OCI-LY7 (cell line): Measurements from ENCODE around the gene CYP4A11. TPM values are rescaled to one million over a fixed set of nuclear protein-coding genes. Genes with fewer than 3 reads are reported as not detected.
"Not testable (repeated sequence)": the region's sequence is repeated elsewhere in the genome, so short reads cannot be mapped to it uniquely, and the experiment has no call there.

Experiments
- BruUV-seq: library from RNA; stranded (reverse); fragments of 400-500 nt; replicated peaks from 2 replicates; lab custom pipeline; 2021; lab: Mats Ljungman, UMichigan
- CTCF ChIA-PET: fragments of 300-600 bp; sonication (Branson Sonifier 250); formaldehyde crosslinking; loops from one replicate; lab custom pipeline; 2022; ENCODE audit warnings: antibody characterized with exemption; ENCODE audit not compliant: unreplicated experiment; lab: Charles Lee
- POLR2A ChIA-PET: fragments of 300-600 bp; sonication (Branson Sonifier 250); formaldehyde crosslinking; loops from one replicate; lab custom pipeline; 2022; ENCODE audit warnings: antibody characterized with exemption; lab: Charles Lee
- DNase-seq: peaks from one replicate; pipeline ENCODE4 v3.0.0-alpha.2; 2015; ENCODE audit warnings: low spot score
- H2AFZ ChIP-seq: fragments of 200-600 bp; sonication (generic), shearing (Covaris generic); 2 replicates; pipeline ENCODE4 v1.6.1; 2014; ENCODE audit warnings: mild to moderate bottlenecking, antibody characterized with exemption, low read length, moderate library complexity
- H3K27ac ChIP-seq: fragments of 200-600 bp; sonication (generic); 2 replicates; pipeline ENCODE4 v1.5.1; 2014; ENCODE audit warnings: mixed run types, low read depth, mild to moderate bottlenecking, moderate library complexity, low read length, inconsistent platforms; ENCODE audit not compliant: poor library complexity, severe bottlenecking
- H3K36me3 ChIP-seq: fragments of 200-600 bp; sonication (generic); 2 replicates; pipeline ENCODE4 v1.6.1; 2014; ENCODE audit warnings: mild to moderate bottlenecking, antibody characterized with exemption, low read length, moderate library complexity, mixed read lengths; ENCODE audit not compliant: insufficient read depth
- H3K4me1 ChIP-seq: fragments of 200-600 bp; sonication (generic); 2 replicates; pipeline ENCODE4 v1.5.1; 2014; ENCODE audit warnings: mild to moderate bottlenecking, low read length; ENCODE audit not compliant: insufficient read depth, poor library complexity, severe bottlenecking
- H3K4me2 ChIP-seq: fragments of 200-600 bp; sonication (generic); 2 replicates; pipeline ENCODE4 v1.6.1; 2014; ENCODE audit warnings: mild to moderate bottlenecking, low read length
- H3K4me3 ChIP-seq: fragments of 200-600 bp; sonication (generic); 2 replicates; pipeline ENCODE4 v1.5.1; 2014; ENCODE audit warnings: mild to moderate bottlenecking, low read depth, low read length; ENCODE audit not compliant: poor library complexity, severe bottlenecking
- H3K79me2 ChIP-seq: fragments of 200-600 bp; sonication (generic); 2 replicates; pipeline ENCODE4 v1.6.1; 2016; ENCODE audit warnings: low read depth, mild to moderate bottlenecking, low read length, moderate library complexity, mixed read lengths; ENCODE audit not compliant: insufficient read depth
- H3K9me2 ChIP-seq: fragments of 200-600 bp; sonication (generic); 2 replicates; pipeline ENCODE4 v1.6.1; 2016; ENCODE audit warnings: mild to moderate bottlenecking, low read length, mixed read lengths; ENCODE audit not compliant: insufficient read depth
- H3K9me3 ChIP-seq: fragments of 200-600 bp; sonication (generic); 2 replicates; pipeline ENCODE4 v1.6.1; 2014; ENCODE audit warnings: mild to moderate bottlenecking, mixed run types, low read length, mixed read lengths
- H4K20me1 ChIP-seq: fragments of 200-600 bp; sonication (generic); 2 replicates; pipeline ENCODE4 v1.6.1; 2014; ENCODE audit warnings: mild to moderate bottlenecking, antibody characterized with exemption, low read length, moderate library complexity, mixed read lengths; ENCODE audit not compliant: insufficient read depth
- CTCF ChIP-seq: fragments of 200-600 bp; sonication (generic); conservative IDR thresholded peaks from 2 replicates; pipeline ENCODE4 v1.5.1; 2014; ENCODE audit warnings: mild to moderate bottlenecking, antibody characterized with exemption, low read length, moderate library complexity, mixed read lengths
- EZH2phosphoT487 ChIP-seq: fragments of 200-600 bp; sonication (generic); IDR thresholded peaks from 2 replicates; pipeline ENCODE4 v1.6.1; 2018; ENCODE audit warnings: low read depth, borderline replicate concordance, mild to moderate bottlenecking, mixed run types, antibody characterized with exemption, low read length, moderate library complexity, mixed read lengths
- intact Hi-C: fragments of 100-400 bp; cut with micrococcal nuclease; formaldehyde crosslinking; loops from one replicate; pipeline ENCODE4 v1.10.0; 2022; ENCODE audit not compliant: unreplicated experiment
- total RNA-seq, 2 experiments: library from RNA; depleted of rRNA in 1 of 2; stranded (reverse); fragments of >200 nt in 1 of 2; shearing (Covaris generic) in 1 of 2; gene quantifications; 2 replicates each; pipeline ENCODE4 v1.2.3, GENCODE V29; 2014 to 2022

Gene CYP4A11
- total RNA-seq, 2 experiments from 2014 or later: not detected

GRCh38 chr1:46983166-46983829 lies 42.0 kb upstream of the CYP4A11 start:
- Histone ChIP-seq H2AFZ (no peak overlapping the region), H3K9me3 (no peaks in the 10 kb centered on the region), H3K4me2 (no peak overlapping the region), H3K79me2 (no peaks in the 10 kb centered on the region), H3K27ac (no peak overlapping the region), H3K4me3 (no peak overlapping the region), H4K20me1 (no peaks in the 10 kb centered on the region), H3K36me3 (no peaks in the 10 kb centered on the region), H3K4me1 (no peaks in the 10 kb centered on the region), H3K9me2 (no peaks in the 10 kb centered on the region)
- CTCF ChIA-PET: no interaction called here
- intact Hi-C loops: no loop called here
- POLR2A ChIA-PET: no interaction called here
- no peak for TF ChIP-seq EZH2phosphoT487
- TF ChIP-seq CTCF: no peak
- no TSS peak for BruUV-seq
- no peak for DNase-seq

- BruUV-seq: no TSS peak
- intact Hi-C loops: no loop called here
Measured at GRCh38 chr1:46969014-46969619, 27.8 kb upstream of the CYP4A11 start.

GRCh38 chr1:46962272-46962671 lies 21.0 kb upstream of the CYP4A11 start:
- H3K27ac ChIP-seq, CTCF ChIA-PET, POLR2A ChIA-PET, H4K20me1 ChIP-seq, BruUV-seq, intact Hi-C loops, DNase-seq, H3K4me3 ChIP-seq, H3K4me2 ChIP-seq, H3K79me2 ChIP-seq, H3K9me2 ChIP-seq, H3K4me1 ChIP-seq, H2AFZ ChIP-seq, H3K36me3 ChIP-seq, H3K9me3 ChIP-seq: not testable (repeated sequence)

More at GRCh38 chr1:46969014-46969619, 27.8 kb upstream of the CYP4A11 start:
- H4K20me1 ChIP-seq: no peaks in the 10 kb centered on the region
- no peaks in the 10 kb centered on the region for H3K4me1 ChIP-seq
- CTCF ChIA-PET: no interaction called here
- H2AFZ ChIP-seq: no peak overlapping the region
- H3K79me2 ChIP-seq: no peaks in the 10 kb centered on the region
- no peaks in the 10 kb centered on the region for H3K9me2 ChIP-seq
- no peaks in the 10 kb centered on the region for H3K9me3 ChIP-seq
- no peak overlapping the region for H3K27ac ChIP-seq
- no peak for TF ChIP-seq EZH2phosphoT487
- peak; percentile 55 for TF ChIP-seq CTCF
- no peak overlapping the region for H3K4me3 ChIP-seq
- POLR2A ChIA-PET: no interaction called here
- H3K36me3 ChIP-seq: no peaks in the 10 kb centered on the region
- no peak overlapping the region for H3K4me2 ChIP-seq
- no peak for DNase-seq
